Right cardiac atrium (tissue), 5 donors: ENCODE results near the gene MINDY4. TPM values are rescaled to one million over a fixed set of nuclear protein-coding genes. Genes with fewer than 3 reads are reported as not detected.

Experiments used
- ATAC-seq, 2 donors: fragments of 200-7000 bp; cut with Tn5 transposase; one replicate each; pipeline versions ENCODE4 v1.8.0 to v1.9.1; 2020; ENCODE audit warnings: moderate library complexity in 2 of 2, mild to moderate bottlenecking in 1 of 2
- DNase-seq, 3 donors: peaks; one replicate each; pipeline ENCODE4 v3.0.0-alpha.2; 2020
- H3K27ac ChIP-seq: one replicate; pipeline ENCODE4 v1.5.1; 2013; ENCODE audit warnings: mild to moderate bottlenecking, low read length, control low read depth, moderate library complexity
- H3K27me3 ChIP-seq: one replicate; pipeline ENCODE4 v1.6.1; 2013; ENCODE audit not compliant: control insufficient read depth, insufficient read depth
- H3K4me1 ChIP-seq: one replicate; pipeline ENCODE4 v1.6.1; 2013; ENCODE audit warnings: low read length; ENCODE audit not compliant: control insufficient read depth, insufficient read depth
- H3K4me3 ChIP-seq: one replicate; pipeline ENCODE4 v1.5.1; 2013; ENCODE audit warnings: low read length, control low read depth
- H3K9me3 ChIP-seq: one replicate; pipeline ENCODE4 v1.6.1; 2013; ENCODE audit warnings: low read length; ENCODE audit not compliant: control insufficient read depth
- WGBS: extraction: QIAGEN DNeasy Blood & Tissue Kit; methylation state at CpG from one replicate; pipeline ENCODE4 v1.1.7; 2013; 5-methylcytosine and 5-hydroxymethylcytosine counted together
- intact Hi-C, 4 donors: fragments of 100-400 bp; cut with DNase I; formaldehyde crosslinking; loops; one replicate each; pipeline versions ENCODE4 v1.11.0 to v1.14.0; 2022 to 2023
- polyA plus RNA-seq: library from polyadenylated mRNA; stranded (reverse); fragments of 200-250 nt; gene quantifications from one replicate; pipeline ENCODE4 v1.2.3, GENCODE V29; 2013
- total RNA-seq, 4 donors: library from RNA; stranded (reverse); fragmentation: NEBNext Ultra II Directional; extraction: Animal tissue kit (Norgen Biotek cat#: 25700); gene quantifications; one replicate each; pipeline ENCODE4 v1.2.1, GENCODE V29; 2021
- donor health status: healthy with polysubstance abuse.
- donor health status: DM: no; HTN: yes; CAD: no.
- donor health status: DM: no; HTN: no; CAD: no.
- donor health status: DM: no; HTN: yes; CAD: no; lungs with severe emphysema.
- donor health status: DM: yes; HTN: yes; CAD: no.

MINDY4 gene
- total and polyA plus RNA-seq, 5 donors: 2.3 to 6.0 (median 5.2) TPM

- H3K27me3 ChIP-seq: no peaks in the 10 kb centered on the region
- H3K27ac ChIP-seq: no peak overlapping the region
- no peak overlapping the region for H3K4me3 ChIP-seq
- 49% methylated on average over 5 of the region's 5 CpGs for WGBS
- intact Hi-C loops: no loop called here
- peak in 1 of 2 donors; percentile 5 for ATAC-seq
- H3K9me3 ChIP-seq: no peaks in the 10 kb centered on the region
- DNase-seq: peak in 1 of 3 donors; percentile 2
- peaks cover 18% of the 10 kb centered on the region for H3K4me1 ChIP-seq
Observed at GRCh38 chr7:30925913-30926312, 154.7 kb downstream of the MINDY4 start.

GRCh38 chr7:30926313-30926712, 155.1 kb downstream of the MINDY4 start:
- Histone ChIP-seq H3K4me3 (no peak overlapping the region), H3K4me1 (peaks cover 20% of the 10 kb centered on the region), H3K27ac (no peak overlapping the region), H3K9me3 (no peaks in the 10 kb centered on the region), H3K27me3 (no peaks in the 10 kb centered on the region)
- intact Hi-C loops: no loop called here
- WGBS: 59% methylated on average over 5 of the region's 5 CpGs
- ATAC-seq: no peak
- DNase-seq: peak; percentile 10 to 43 (median 39)

GRCh38 chr7:30927040-30927439, 155.8 kb downstream of the MINDY4 start:
- intact Hi-C loops: no loop called here
- 92% methylated on average over 3 of the region's 3 CpGs for WGBS
- Histone ChIP-seq H3K27me3 (no peaks in the 10 kb centered on the region), H3K4me1 (peaks cover 14% of the 10 kb centered on the region), H3K4me3 (no peak overlapping the region), H3K9me3 (no peaks in the 10 kb centered on the region), H3K27ac (no peak overlapping the region)
- DNase-seq (peak in 2 of 3 donors; percentile 6 to 7), ATAC-seq (no peak)

- Histone ChIP-seq H3K4me1 (peaks cover 12% of the 10 kb centered on the region), H3K9me3 (no peaks in the 10 kb centered on the region), H3K27me3 (no peaks in the 10 kb centered on the region), H3K27ac (no peak overlapping the region), H3K4me3 (no peak overlapping the region)
- 81% methylated on average over 3 of the region's 3 CpGs for WGBS
- peak in 1 of 3 donors; percentile 1 for DNase-seq
- no peak for ATAC-seq
- intact Hi-C loops: no loop called here
Observed at GRCh38 chr7:30927559-30927958, 156.3 kb downstream of the MINDY4 start.

GRCh38 chr7:30928254-30928872, 157.1 kb downstream of the MINDY4 start:
- H3K27ac ChIP-seq: no peak overlapping the region
- peaks cover 9% of the 10 kb centered on the region for H3K4me1 ChIP-seq
- H3K9me3 ChIP-seq: no peaks in the 10 kb centered on the region
- WGBS: 96% methylated on average over 13 of the region's 13 CpGs
- intact Hi-C loops: no loop called here
- ATAC-seq (peak in 1 of 2 donors; percentile 3), DNase-seq (peak in 2 of 3 donors; percentile 7 to 12)
- H3K4me3 ChIP-seq: no peak overlapping the region
- H3K27me3 ChIP-seq: no peaks in the 10 kb centered on the region

- ATAC-seq (no peak), DNase-seq (peak in 1 of 3 donors; percentile 4)
- 81% methylated on average over 4 of the region's 4 CpGs for WGBS
- no peak overlapping the region for H3K4me3 ChIP-seq
- H3K27me3 ChIP-seq: no peaks in the 10 kb centered on the region
- H3K9me3 ChIP-seq: no peaks in the 10 kb centered on the region
- no peak overlapping the region for H3K27ac ChIP-seq
- intact Hi-C loops: no loop called here
- peaks cover 9% of the 10 kb centered on the region for H3K4me1 ChIP-seq
Observed at GRCh38 chr7:30929686-30930085, 158.5 kb downstream of the MINDY4 start.

GRCh38 chr7:30930621-30931020, 159.4 kb downstream of the MINDY4 start:
- H3K27ac ChIP-seq: no peak overlapping the region
- WGBS: 30% methylated on average over 8 of the region's 8 CpGs
- no peaks in the 10 kb centered on the region for H3K9me3 ChIP-seq
- H3K4me3 ChIP-seq: no peak overlapping the region
- ATAC-seq: no peak
- peak; percentile 15 to 56 (median 52) for DNase-seq
- intact Hi-C loops: no loop called here
- H3K4me1 ChIP-seq: peaks cover 9% of the 10 kb centered on the region
- no peaks in the 10 kb centered on the region for H3K27me3 ChIP-seq

- Histone ChIP-seq H3K9me3 (no peaks in the 10 kb centered on the region), H3K4me1 (peaks cover 6% of the 10 kb centered on the region), H3K4me3 (no peak overlapping the region), H3K27me3 (no peaks in the 10 kb centered on the region), H3K27ac (peak overlapping the region; percentile 63)
- ATAC-seq (peak in 1 of 2 donors; percentile 53), DNase-seq (peak; percentile 7 to 82 (median 79))
- intact Hi-C loops: no loop called here
- WGBS: 47% methylated on average over 24 of the region's 24 CpGs
Observed at GRCh38 chr7:30931161-30931928, 160.1 kb downstream of the MINDY4 start.

DNA sequence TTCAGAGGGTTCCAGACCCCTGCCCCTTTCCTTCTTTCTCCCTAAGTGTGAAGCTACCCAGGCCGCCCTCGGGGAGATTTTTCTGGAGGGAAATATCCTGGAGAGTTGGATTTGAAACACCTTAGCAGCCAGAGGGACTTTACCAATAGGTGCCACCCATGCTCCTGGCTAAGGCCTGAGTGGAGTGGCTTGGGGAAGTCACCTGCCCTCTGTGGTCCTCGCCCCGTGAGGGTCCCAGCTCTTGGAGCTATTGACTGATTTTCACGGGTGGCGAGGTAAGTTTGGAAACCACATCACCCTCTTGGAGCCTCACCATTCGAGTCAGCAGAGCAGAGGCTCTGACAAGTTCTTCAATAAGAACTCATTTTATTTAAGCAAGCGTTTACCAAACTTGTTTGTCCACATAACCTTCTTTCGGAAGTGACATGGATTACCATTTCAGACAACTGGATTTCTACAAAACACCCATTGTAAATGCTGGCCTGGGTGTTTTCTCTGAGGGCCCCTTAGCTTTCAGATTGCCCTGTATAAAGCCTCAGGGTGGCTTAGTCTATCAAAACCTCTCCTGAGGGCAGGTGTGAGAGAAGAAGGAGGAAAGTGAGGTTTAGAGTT, 160.8 kb downstream of the MINDY4 start:
- WGBS: 86% methylated on average over 9 of the region's 9 CpGs
- H3K9me3 ChIP-seq: no peaks in the 10 kb centered on the region
- intact Hi-C loops: no loop called here
- peak in 1 of 3 donors; percentile 16 for DNase-seq
- peaks cover 6% of the 10 kb centered on the region for H3K4me1 ChIP-seq
- no peaks in the 10 kb centered on the region for H3K27me3 ChIP-seq
- no peak overlapping the region for H3K4me3 ChIP-seq
- H3K27ac ChIP-seq: no peak overlapping the region
- no peak for ATAC-seq

GRCh38 chr7:30932562-30932961, 161.3 kb downstream of the MINDY4 start:
- WGBS: 74% methylated on average over 6 of the region's 6 CpGs
- peaks cover 6% of the 10 kb centered on the region for H3K4me1 ChIP-seq
- no peaks in the 10 kb centered on the region for H3K27me3 ChIP-seq
- H3K4me3 ChIP-seq: no peak overlapping the region
- intact Hi-C loops: no loop called here
- DNase-seq (peak in 1 of 3 donors; percentile 13), ATAC-seq (no peak)
- H3K27ac ChIP-seq: no peak overlapping the region
- no peaks in the 10 kb centered on the region for H3K9me3 ChIP-seq
